Natural killer cell treated with Interleukin-12 subunit alpha and Interleukin-12 subunit beta and Interleukin-15 and Interleukin-18, amount 100 ng/mL, for 72 hours (primary cell): ENCODE measurements around the gene ZBTB21. TPM values are rescaled to one million over a fixed set of nuclear protein-coding genes. Genes with fewer than 3 reads are reported as not detected.
A peak's percentile ranks its signal among the peaks of the same experiment; 100 is the strongest.

Experiments used
- ATAC-seq, 2 donors: fragments of 150-1000 bp; cut with Tn5 transposase in 1 of 2; sonication (Bioruptor Pico), chemical (Tn5 transposase) in 1 of 2; 2 replicates each; pipeline ENCODE4 v1.10.0; 2021
- DNase-seq: peaks from one replicate; pipeline ENCODE4 v3.0.0; 2022; ENCODE audit warnings: low spot score
- H3K27ac Mint-ChIP-seq, 2 donors: 1 replicate in 1 of 2; 2 replicates in 1 of 2; pipeline ENCODE4 v1.8.0; 2022; ENCODE audit warnings: mixed read lengths in 2 of 2, mild to moderate bottlenecking in 1 of 2, moderate library complexity in 1 of 2
- H3K27me3 Mint-ChIP-seq, 2 donors: 1 replicate in 1 of 2; 2 replicates in 1 of 2; pipeline ENCODE4 v1.8.0; 2022; ENCODE audit warnings: mixed read lengths in 2 of 2
- H3K36me3 Mint-ChIP-seq: one replicate; pipeline ENCODE4 v1.8.0; 2022; ENCODE audit warnings: mixed read lengths
- H3K4me1 Mint-ChIP-seq, 2 donors: 1 replicate in 1 of 2; 2 replicates in 1 of 2; pipeline ENCODE4 v1.8.0; 2022; ENCODE audit warnings: low read depth in 2 of 2, mixed read lengths in 2 of 2, mild to moderate bottlenecking in 1 of 2
- H3K4me3 Mint-ChIP-seq: one replicate; pipeline ENCODE4 v1.8.0; 2022; ENCODE audit warnings: mixed read lengths
- H3K9me3 Mint-ChIP-seq: 2 replicates; pipeline ENCODE4 v1.8.0; 2022; ENCODE audit warnings: mixed read lengths
- total RNA-seq, 2 donors: library from RNA; stranded (reverse); gene quantifications; one replicate each; pipeline ENCODE4 v1.2.3, GENCODE V29; 2022

The ZBTB21 gene
- total RNA-seq, 2 donors from 2014 or later = 13.0 to 20.4 TPM

DNA sequence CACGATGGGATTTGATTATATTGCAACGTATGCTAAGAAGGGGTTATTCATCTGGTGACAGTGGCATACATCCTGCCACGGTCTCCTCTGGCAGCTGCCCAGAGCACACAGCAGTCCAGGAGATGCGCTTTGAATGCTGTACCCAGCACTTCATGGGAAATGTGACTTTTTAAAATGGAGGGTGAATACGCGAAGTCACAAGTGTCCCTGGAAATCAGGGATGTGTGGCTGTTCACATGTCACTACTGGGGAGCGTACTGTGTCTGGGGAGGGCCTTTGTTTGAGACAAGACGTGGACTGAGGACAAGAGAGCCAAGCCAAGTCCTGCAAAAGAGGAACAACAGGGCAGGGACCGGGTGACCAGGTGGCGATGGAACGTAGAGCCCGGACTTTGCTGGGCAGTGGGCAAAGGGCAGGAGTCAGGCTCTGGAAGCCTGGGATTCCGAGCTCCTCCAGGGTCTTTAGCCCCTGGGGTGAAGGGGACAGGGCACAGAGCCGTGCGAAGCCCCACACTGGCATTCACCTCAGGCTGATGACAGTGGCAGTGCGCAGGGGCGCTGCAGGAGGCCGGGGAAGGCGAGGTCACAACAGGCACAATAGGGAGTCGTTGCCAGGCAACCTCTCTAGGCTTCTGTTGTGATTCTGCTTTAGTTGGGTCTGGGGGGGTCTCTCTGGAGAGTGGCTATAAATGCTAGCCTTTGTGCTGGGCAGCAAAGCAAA, 11.4 kb upstream of the ZBTB21 start:
- H3K4me1 Mint-ChIP-seq = peaks cover 0 to under 1% of the 10 kb centered on the region in 2 donors
- ATAC-seq = no peak
- peaks cover 15 to 17% of the 10 kb centered on the region in 2 donors for H3K27me3 Mint-ChIP-seq
- H3K36me3 Mint-ChIP-seq = no peaks in the 10 kb centered on the region
- no peaks in the 10 kb centered on the region for H3K9me3 Mint-ChIP-seq
- H3K27ac Mint-ChIP-seq = no peak overlapping the region
- no peak overlapping the region for H3K4me3 Mint-ChIP-seq
- DNase-seq = no peak

- DNase-seq (no peak), ATAC-seq (no peak)
- H3K27me3 Mint-ChIP-seq = peaks cover 12 to 14% of the 10 kb centered on the region in 2 donors
- H3K9me3 Mint-ChIP-seq = peaks cover 2% of the 10 kb centered on the region
- no peak overlapping the region for H3K27ac Mint-ChIP-seq
- H3K4me3 Mint-ChIP-seq = no peak overlapping the region
- no peaks in the 10 kb centered on the region for H3K36me3 Mint-ChIP-seq
- no peaks in the 10 kb centered on the region for H3K4me1 Mint-ChIP-seq
Measured at GRCh38 chr21:42019706-42020105, 9.5 kb upstream of the ZBTB21 start.

- no peaks in the 10 kb centered on the region for H3K36me3 Mint-ChIP-seq
- H3K4me3 Mint-ChIP-seq = no peak overlapping the region
- H3K4me1 Mint-ChIP-seq = no peaks in the 10 kb centered on the region
- H3K27me3 Mint-ChIP-seq = peaks cover 7 to 8% of the 10 kb centered on the region in 2 donors
- ATAC-seq = peak; percentile 12 to 25
- no peak overlapping the region for H3K27ac Mint-ChIP-seq
- no peak for DNase-seq
- H3K9me3 Mint-ChIP-seq = peaks cover 3% of the 10 kb centered on the region
Measured at GRCh38 chr21:42019101-42019605, 9.0 kb upstream of the ZBTB21 start.

DNA sequence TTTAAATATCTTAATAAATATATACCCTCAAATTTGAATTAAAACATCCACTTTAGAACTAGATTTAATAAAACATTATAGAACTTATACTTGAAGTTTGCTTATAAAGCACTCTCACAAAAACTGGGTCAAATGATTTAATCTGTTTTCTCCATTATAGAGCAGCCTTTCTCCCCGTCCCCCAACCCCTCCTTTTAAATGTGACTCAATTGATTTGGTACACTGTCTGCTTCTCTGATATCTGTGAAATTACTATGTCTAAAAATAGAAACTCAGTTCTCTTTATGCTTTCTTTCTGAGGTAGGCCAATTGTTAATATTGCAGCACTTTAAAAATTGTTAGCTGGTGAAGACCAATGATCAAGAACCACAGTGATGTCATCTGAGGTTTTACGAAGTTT, 6.9 kb upstream of the ZBTB21 start:
- Mint-ChIP-seq H3K36me3 (no peaks in the 10 kb centered on the region), H3K27ac (no peak overlapping the region), H3K9me3 (peaks cover 3% of the 10 kb centered on the region), H3K27me3 (peaks cover 19 to 26% of the 10 kb centered on the region in 2 donors), H3K4me1 (no peaks in the 10 kb centered on the region), H3K4me3 (no peak overlapping the region)
- DNase-seq = no peak
- ATAC-seq = no peak

DNA sequence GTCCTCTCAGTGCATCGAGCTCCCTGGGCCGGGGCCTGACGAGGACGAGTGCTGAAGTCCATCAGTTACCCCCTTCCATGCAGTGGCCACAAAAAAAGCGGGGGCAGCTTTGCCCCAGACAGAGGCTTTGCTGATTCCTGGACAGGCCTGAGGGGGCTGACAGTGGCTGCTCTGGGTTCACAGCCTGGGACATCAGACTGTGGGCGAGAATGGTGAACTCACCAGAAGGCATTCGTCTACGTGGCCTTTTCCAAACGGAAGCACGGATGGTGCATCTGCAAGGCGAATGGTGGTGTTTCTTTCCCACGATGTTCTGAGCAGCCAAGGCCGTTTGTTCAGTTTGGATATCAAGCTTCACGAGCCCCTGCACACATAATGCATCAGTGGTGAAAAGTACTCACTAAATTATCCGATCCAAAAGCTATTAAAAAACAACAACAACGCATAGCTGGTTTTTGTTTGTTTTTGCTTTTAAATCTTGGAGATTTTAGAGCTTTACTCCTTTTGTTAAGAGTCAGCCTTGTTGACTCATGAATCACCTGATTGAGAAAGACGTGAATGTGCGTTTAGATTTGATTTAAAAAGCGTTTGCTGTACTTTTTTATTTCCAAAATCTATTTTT, 6.3 kb upstream of the ZBTB21 start:
- DNase-seq (no peak), ATAC-seq (no peak)
- H3K27ac Mint-ChIP-seq = no peak overlapping the region
- H3K4me3 Mint-ChIP-seq = no peak overlapping the region
- H3K4me1 Mint-ChIP-seq = no peaks in the 10 kb centered on the region
- peaks cover 3% of the 10 kb centered on the region for H3K9me3 Mint-ChIP-seq
- no peaks in the 10 kb centered on the region for H3K36me3 Mint-ChIP-seq
- peaks cover 19 to 26% of the 10 kb centered on the region in 2 donors for H3K27me3 Mint-ChIP-seq

GRCh38 chr21:42013931-42014330, 3.8 kb upstream of the ZBTB21 start:
- no peak overlapping the region for H3K4me3 Mint-ChIP-seq
- H3K36me3 Mint-ChIP-seq = no peaks in the 10 kb centered on the region
- H3K27ac Mint-ChIP-seq = no peak overlapping the region
- peaks cover 3% of the 10 kb centered on the region for H3K9me3 Mint-ChIP-seq
- no peak for ATAC-seq
- no peak for DNase-seq
- peaks cover 0 to 7% of the 10 kb centered on the region in 2 donors for H3K4me1 Mint-ChIP-seq
- peaks cover 12 to 18% of the 10 kb centered on the region in 2 donors for H3K27me3 Mint-ChIP-seq

GRCh38 chr21:42013376-42013775, 3.2 kb upstream of the ZBTB21 start:
- peaks cover 3% of the 10 kb centered on the region for H3K9me3 Mint-ChIP-seq
- DNase-seq (no peak), ATAC-seq (no peak)
- H3K36me3 Mint-ChIP-seq = no peaks in the 10 kb centered on the region
- H3K27ac Mint-ChIP-seq = no peak overlapping the region
- H3K4me1 Mint-ChIP-seq = peaks cover 0 to 12% of the 10 kb centered on the region in 2 donors
- no peak overlapping the region for H3K4me3 Mint-ChIP-seq
- H3K27me3 Mint-ChIP-seq = peaks cover 12 to 18% of the 10 kb centered on the region in 2 donors

GRCh38 chr21:42012763-42013329, 2.7 kb upstream of the ZBTB21 start:
- Mint-ChIP-seq H3K27me3 (peaks cover 12 to 18% of the 10 kb centered on the region in 2 donors), H3K4me1 (peaks cover 3 to 15% of the 10 kb centered on the region in 2 donors), H3K9me3 (peaks cover 3% of the 10 kb centered on the region), H3K27ac (no peak overlapping the region), H3K36me3 (no peaks in the 10 kb centered on the region), H3K4me3 (peak overlapping the region; percentile 63)
- ATAC-seq (no peak), DNase-seq (no peak)

DNA sequence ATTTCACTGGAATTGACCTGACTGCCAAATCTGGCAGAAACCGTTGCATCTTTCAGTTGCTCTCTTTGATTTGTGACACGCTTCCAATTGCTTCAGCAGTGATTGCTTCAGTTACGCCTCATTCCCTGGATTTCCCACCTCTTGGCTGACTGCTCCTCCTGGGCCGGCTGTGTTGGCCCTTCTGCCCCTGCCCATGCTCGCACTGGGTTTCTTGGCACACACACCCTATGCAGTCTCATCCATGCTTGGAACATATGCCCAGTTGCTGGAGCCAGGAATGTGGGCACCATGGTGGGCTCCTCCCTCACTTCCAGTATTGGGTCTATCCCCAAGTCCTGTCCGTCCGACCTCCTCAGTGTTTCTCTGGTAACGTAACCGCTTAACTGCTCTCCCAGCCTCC, 2.2 kb upstream of the ZBTB21 start:
- Mint-ChIP-seq H3K27ac (no peak overlapping the region), H3K4me1 (peaks cover 5 to 20% of the 10 kb centered on the region in 2 donors), H3K4me3 (peak overlapping the region; percentile 63), H3K27me3 (peaks cover 12 to 18% of the 10 kb centered on the region in 2 donors), H3K36me3 (peaks cover 3% of the 10 kb centered on the region), H3K9me3 (peaks cover 3% of the 10 kb centered on the region)
- no peak for DNase-seq
- ATAC-seq = no peak

DNA sequence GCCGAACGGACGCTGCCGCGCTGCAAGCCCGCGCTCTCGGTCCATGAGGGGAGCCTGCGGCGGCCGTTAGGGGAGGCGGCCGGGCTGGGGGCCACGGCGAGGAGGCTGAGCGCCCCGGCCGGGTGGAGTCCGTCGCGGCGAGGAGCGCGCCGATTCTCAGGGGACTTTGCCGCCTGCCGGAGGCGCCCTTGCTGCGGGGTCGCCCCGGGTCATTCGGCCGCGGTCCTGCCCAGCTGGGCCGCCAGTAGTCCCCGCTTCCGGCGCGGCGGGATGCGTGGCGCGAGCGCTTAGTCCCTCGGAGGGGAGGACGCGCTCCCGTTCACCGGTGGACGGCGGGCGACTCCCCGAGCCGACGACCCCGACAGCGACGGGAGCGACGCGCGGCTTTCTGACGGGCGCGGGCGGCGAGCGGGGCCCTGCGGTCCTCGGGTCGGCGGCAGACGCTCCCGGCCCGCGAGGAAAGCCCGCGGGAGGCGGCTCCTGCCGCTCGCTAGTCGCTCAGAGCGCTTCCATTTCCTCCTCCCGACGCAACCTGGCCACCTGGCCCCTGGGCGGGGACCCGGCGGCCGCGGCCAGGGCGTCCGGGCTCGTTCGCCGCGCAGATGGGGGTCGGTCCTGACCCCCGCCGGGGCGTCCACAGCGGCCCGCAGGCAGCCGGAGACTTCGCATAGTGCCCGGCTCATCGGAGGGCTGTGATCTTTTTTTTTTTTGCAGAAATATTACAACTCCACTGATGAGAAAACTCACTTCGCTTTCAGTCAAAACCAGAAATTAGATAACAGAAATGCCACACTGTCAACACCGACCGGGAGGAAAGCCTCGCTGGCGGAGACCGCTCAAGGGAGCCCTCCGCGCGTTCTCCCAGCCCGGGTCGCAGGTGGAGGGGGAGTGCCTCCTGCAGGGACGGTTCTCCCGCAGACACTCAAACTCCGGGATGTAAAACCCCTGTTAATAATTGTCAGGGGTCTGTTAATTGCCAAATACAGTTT, 641 bp upstream of the ZBTB21 start:
- H3K9me3 Mint-ChIP-seq = peaks cover 3% of the 10 kb centered on the region
- peak overlapping the region; percentile 94 for H3K4me3 Mint-ChIP-seq
- ATAC-seq = peak; percentile 28 to 38
- H3K27me3 Mint-ChIP-seq = peaks cover 12 to 18% of the 10 kb centered on the region in 2 donors
- H3K27ac Mint-ChIP-seq = peak overlapping the region; percentile 95 to 97
- peaks cover 11% of the 10 kb centered on the region for H3K36me3 Mint-ChIP-seq
- no peak for DNase-seq
- H3K4me1 Mint-ChIP-seq = peaks cover 12 to 28% of the 10 kb centered on the region in 2 donors

DNA sequence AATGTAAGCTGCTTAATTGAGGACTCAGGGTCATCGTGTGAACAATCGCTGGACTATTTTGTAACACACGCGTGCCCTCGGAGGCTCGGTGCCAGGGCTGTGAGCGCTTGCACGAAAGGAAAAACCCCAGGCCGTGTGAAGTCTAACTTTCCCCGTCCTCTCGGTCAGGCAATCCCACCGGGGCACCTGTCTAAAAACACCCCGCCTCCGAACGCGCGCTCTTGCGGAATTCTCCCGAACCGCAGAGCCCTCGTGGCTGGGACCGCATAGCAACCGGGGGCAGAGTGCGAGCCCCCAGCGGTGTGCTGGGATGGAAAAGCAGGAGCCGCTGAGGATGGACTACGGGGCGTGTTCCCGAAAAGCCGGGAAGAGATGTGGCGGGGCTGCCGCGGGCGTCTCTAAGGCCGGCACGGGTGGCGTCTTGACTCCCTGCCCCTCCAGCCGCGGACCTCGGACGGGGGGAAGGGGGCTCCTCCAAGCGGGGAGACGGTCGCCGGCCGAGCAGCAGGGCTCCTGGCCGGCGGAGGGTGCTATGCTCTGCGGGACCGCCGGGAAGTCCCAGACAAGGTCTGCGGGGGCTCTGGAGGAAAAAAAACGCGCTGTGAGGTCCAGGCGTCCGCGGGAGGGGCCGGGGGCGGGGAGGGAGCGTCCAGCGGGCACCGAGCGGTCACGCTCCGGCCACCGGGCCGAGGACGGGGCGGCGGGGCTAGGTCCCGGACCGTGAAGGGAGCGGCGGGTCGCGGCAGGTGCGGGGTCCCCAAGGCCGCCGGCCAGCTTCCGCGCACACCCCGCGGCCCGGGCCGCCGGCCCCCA, 936 bp downstream of the ZBTB21 start:
- no peak for DNase-seq
- ATAC-seq = peak; percentile 25 to 31
- Mint-ChIP-seq H3K9me3 (no peaks in the 10 kb centered on the region), H3K36me3 (peaks cover 11% of the 10 kb centered on the region), H3K4me3 (peak overlapping the region; percentile 94), H3K4me1 (peaks cover 15 to 36% of the 10 kb centered on the region in 2 donors), H3K27me3 (peaks cover 12 to 18% of the 10 kb centered on the region in 2 donors), H3K27ac (peak overlapping the region; percentile 95 to 97)

DNA sequence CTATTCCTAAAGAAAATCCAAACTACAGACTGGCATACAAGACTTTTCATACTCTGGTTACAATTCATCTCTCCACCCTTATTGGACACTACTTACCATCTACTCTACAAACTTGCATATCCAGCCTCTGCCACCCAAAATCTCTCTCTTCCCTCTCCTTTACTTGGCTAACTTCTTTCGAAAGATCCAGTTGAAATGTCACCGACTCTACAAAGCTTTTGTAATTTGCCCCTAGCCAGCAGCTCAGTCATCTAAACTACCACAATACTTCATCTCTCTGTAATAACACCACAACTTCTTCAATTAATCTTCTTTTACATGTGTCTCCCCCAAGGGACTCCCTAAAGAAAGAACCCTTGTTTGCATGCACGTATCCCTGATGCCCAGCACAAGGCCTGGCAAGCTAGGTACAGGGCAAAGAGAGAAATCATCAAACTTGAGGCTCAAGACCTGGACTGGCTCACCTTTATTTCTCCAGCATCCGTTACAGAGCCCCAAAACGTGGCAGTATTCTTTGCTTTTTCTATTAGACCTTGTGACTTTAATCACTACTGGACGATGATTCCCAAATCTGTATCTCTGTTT, 2.7 kb downstream of the ZBTB21 start:
- Mint-ChIP-seq H3K36me3 (peaks cover 11% of the 10 kb centered on the region), H3K4me1 (peaks cover 15 to 44% of the 10 kb centered on the region in 2 donors), H3K27ac (no peak overlapping the region)

More for the DNA sequence above, 2.7 kb downstream of the ZBTB21 start:
- no peak for DNase-seq
- ATAC-seq = no peak
- Mint-ChIP-seq H3K9me3 (no peaks in the 10 kb centered on the region), H3K27me3 (peaks cover 3 to 4% of the 10 kb centered on the region in 2 donors), H3K4me3 (no peak overlapping the region)
